Retinal pigment epithelial cell (primary cell): ENCODE data around the gene PKN3.

Experiments
- DNase-seq: peaks from one replicate; pipeline ENCODE4 v3.0.0-alpha.2; 2010; ENCODE audit warnings: low read depth
- H3K4me3 ChIP-seq: 2 replicates; pipeline ENCODE4 v1.5.1; 2011; ENCODE audit warnings: mild to moderate bottlenecking, low read length, control low read depth, moderate library complexity
- CTCF ChIP-seq: conservative IDR thresholded peaks from 2 replicates; pipeline ENCODE4 v1.5.1; 2011; ENCODE audit warnings: low read depth, low read length, control low read depth, inconsistent platforms

The PKN3 gene

GRCh38 chr9:128705051-128705965 lies 3.0 kb downstream of the PKN3 start:
- H3K4me3 ChIP-seq, result no peak overlapping the region
- no peak for DNase-seq
- no peak for TF ChIP-seq CTCF

GRCh38 chr9:128706045-128706444 lies 3.7 kb downstream of the PKN3 start:
- DNase-seq, result no peak
- H3K4me3 ChIP-seq, result no peak overlapping the region

GRCh38 chr9:128706671-128707381 lies 4.5 kb downstream of the PKN3 start:
- no peak overlapping the region for H3K4me3 ChIP-seq
- TF ChIP-seq CTCF, result no peak
- DNase-seq, result no peak

More at GRCh38 chr9:128706045-128706444, 3.7 kb downstream of the PKN3 start:
- TF ChIP-seq CTCF, result no peak

- TF ChIP-seq CTCF, result no peak
- H3K4me3 ChIP-seq, result no peak overlapping the region
- DNase-seq, result no peak
These were observed 5.1 kb downstream of the PKN3 start for GRCh38 chr9:128707446-128707845.

- no peak for DNase-seq
- no peak overlapping the region for H3K4me3 ChIP-seq
- TF ChIP-seq CTCF, result no peak
These were observed 10.4 kb downstream of the PKN3 start for GRCh38 chr9:128712451-128713410.

GRCh38 chr9:128713411-128713780 lies 11.1 kb downstream of the PKN3 start:
- no peak for DNase-seq
- no peak for TF ChIP-seq CTCF

More at GRCh38 chr9:128713411-128713780, 11.1 kb downstream of the PKN3 start:
- no peak overlapping the region for H3K4me3 ChIP-seq
